GM23248 (cell line): ENCODE results near the gene TNS3. TPM values are rescaled to one million over a fixed set of nuclear protein-coding genes. Genes with fewer than 3 reads are reported as not detected.

Source experiments
- DNase-seq: peaks from one replicate; pipeline ENCODE4 v3.0.0-alpha.2; 2015
- H2AFZ ChIP-seq: fragments of 200-600 bp; sonication (generic); 2 replicates; pipeline ENCODE4 v1.6.1; 2016; ENCODE audit warnings: antibody characterized with exemption
- H3F3A ChIP-seq: fragments of 200-600 bp; sonication (generic); 2 replicates; pipeline ENCODE4 v1.6.1; 2016; ENCODE audit warnings: mild to moderate bottlenecking, antibody characterized with exemption, mixed run types; ENCODE audit not compliant: insufficient read depth
- H3K27ac ChIP-seq: fragments of 200-600 bp; sonication (generic); 2 replicates; pipeline ENCODE4 v1.5.1; 2016; ENCODE audit warnings: mild to moderate bottlenecking
- H3K27me3 ChIP-seq: fragments of 200-600 bp; sonication (generic); replicated peaks from 2 replicates; pipeline ENCODE4 v1.6.1; 2016; ENCODE audit warnings: mild to moderate bottlenecking; ENCODE audit not compliant: insufficient read depth
- H3K36me3 ChIP-seq: fragments of 200-600 bp; sonication (generic); 2 replicates; pipeline ENCODE4 v1.6.1; 2016; ENCODE audit warnings: low read depth, mild to moderate bottlenecking
- H3K4me1 ChIP-seq: fragments of 200-600 bp; sonication (generic); 2 replicates; pipeline ENCODE4 v1.6.1; 2016; ENCODE audit warnings: mild to moderate bottlenecking; ENCODE audit not compliant: insufficient read depth
- H3K4me2 ChIP-seq: fragments of 200-600 bp; sonication (generic); one replicate; pipeline ENCODE4 v1.6.1; 2016; ENCODE audit warnings: mild to moderate bottlenecking; ENCODE audit not compliant: unreplicated experiment
- H3K4me3 ChIP-seq: fragments of 200-600 bp; sonication (generic); 2 replicates; pipeline ENCODE4 v1.5.1; 2016; ENCODE audit warnings: mild to moderate bottlenecking
- H3K79me2 ChIP-seq: fragments of 200-600 bp; sonication (generic); 2 replicates; pipeline ENCODE4 v1.6.1; 2016; ENCODE audit warnings: mild to moderate bottlenecking; ENCODE audit not compliant: insufficient read depth
- H3K9ac ChIP-seq: fragments of 200-600 bp; sonication (generic); 2 replicates; pipeline ENCODE4 v1.6.1; 2016; ENCODE audit warnings: mild to moderate bottlenecking
- H3K9me2 ChIP-seq: fragments of 200-600 bp; sonication (generic); 2 replicates; pipeline ENCODE4 v1.6.1; 2016; ENCODE audit warnings: mixed run types, mild to moderate bottlenecking, moderate library complexity; ENCODE audit not compliant: insufficient read depth
- H3K9me3 ChIP-seq: fragments of 200-600 bp; sonication (generic); one replicate; pipeline ENCODE4 v1.6.1; 2017; ENCODE audit warnings: low read depth
- H4K20me1 ChIP-seq: fragments of 200-600 bp; sonication (generic); 2 replicates; pipeline ENCODE4 v1.6.0; 2016; ENCODE audit not compliant: insufficient read depth
- EZH2 ChIP-seq: fragments of 200-600 bp; sonication (generic); IDR thresholded peaks from 2 replicates; pipeline ENCODE4 v1.6.1; 2018; ENCODE audit warnings: antibody characterized with exemption, mild to moderate bottlenecking; ENCODE audit not compliant: insufficient read depth, poor library complexity, severe bottlenecking
- EZH2phosphoT487 ChIP-seq: fragments of 200-600 bp; sonication (generic); IDR thresholded peaks from 2 replicates; pipeline ENCODE4 v1.6.1; 2018; ENCODE audit warnings: antibody characterized with exemption, moderate library complexity, mild to moderate bottlenecking, low read depth; ENCODE audit not compliant: insufficient read depth
- WGBS, 2 experiments: methylation state at CpG; one replicate each; pipeline ENCODE4 v1.1.6; 2015 to 2017; ENCODE audit warnings: low lambda C conversion rate in 2 of 2, low coverage in 1 of 2; ENCODE audit errors: missing lambda C conversion rate in 2 of 2; 5-methylcytosine and 5-hydroxymethylcytosine counted together
- in situ Hi-C: fragments of 300-500 bp; cut with MboI; formaldehyde crosslinking; loops from 2 replicates; pipeline ENCODE4 v1.15.0; 2020
- polyA plus RNA-seq: library from polyadenylated mRNA; unstranded; fragments of >200 nt; fragmentation: Nextera tagmentation; extraction: Ambion mirVana; gene quantifications from 2 replicates; pipeline ENCODE4 v1.2.1, GENCODE V29; 2016
- total RNA-seq: library from RNA; depleted of rRNA; stranded (reverse); fragments of >200 nt; shearing (Covaris generic); gene quantifications from 2 replicates; pipeline ENCODE4 v1.2.3, GENCODE V29; 2014

The TNS3 gene
- total and polyA plus RNA-seq, 2 experiments from 2014 or later = 18.6 to 47.0 TPM

DNA sequence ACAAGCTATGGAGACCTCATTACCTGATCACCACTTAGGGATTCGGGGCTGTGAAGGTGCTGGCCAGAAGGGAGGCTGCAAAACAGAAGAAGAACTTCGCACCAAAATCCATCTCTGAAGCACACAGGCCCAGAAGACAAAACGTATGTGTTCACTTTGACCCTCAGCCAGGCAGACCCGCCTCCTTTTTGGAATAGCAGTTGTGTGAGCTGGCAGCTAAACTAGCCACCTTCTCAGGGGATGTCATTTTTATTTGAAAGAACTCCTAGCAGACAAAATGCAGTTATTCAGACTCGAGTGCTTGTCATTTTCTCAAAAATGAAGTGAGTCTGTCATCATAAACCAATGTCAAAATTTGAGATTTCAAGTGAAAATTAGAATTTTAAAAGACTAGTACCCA is 71.7 kb downstream of the TNS3 start:
- H3K9me3 ChIP-seq = no peaks in the 10 kb centered on the region
- no peaks in the 10 kb centered on the region for H3K9me2 ChIP-seq
- 76 to 80% methylated on average over 5 of the region's 5 CpGs for WGBS, 2 experiments
- H3K27ac ChIP-seq = no peak overlapping the region
- peaks cover 33% of the 10 kb centered on the region for H3K4me1 ChIP-seq
- no peaks in the 10 kb centered on the region for H4K20me1 ChIP-seq
- no peak overlapping the region for H3K4me2 ChIP-seq
- no peaks in the 10 kb centered on the region for H3K27me3 ChIP-seq
- in situ Hi-C loops = no loop called here
- H2AFZ ChIP-seq = no peak overlapping the region
- H3K79me2 ChIP-seq = peaks cover 60% of the 10 kb centered on the region
- DNase-seq = peak; percentile 46
- TF ChIP-seq EZH2phosphoT487 = no peak
- TF ChIP-seq EZH2 = no peak
- no peaks in the 10 kb centered on the region; the same call in 1 of the 2 replicates for H3K36me3 ChIP-seq
- H3K9ac ChIP-seq = no peak overlapping the region
- no peak overlapping the region for H3K4me3 ChIP-seq
- peaks cover 27% of the 10 kb centered on the region for H3F3A ChIP-seq

DNA sequence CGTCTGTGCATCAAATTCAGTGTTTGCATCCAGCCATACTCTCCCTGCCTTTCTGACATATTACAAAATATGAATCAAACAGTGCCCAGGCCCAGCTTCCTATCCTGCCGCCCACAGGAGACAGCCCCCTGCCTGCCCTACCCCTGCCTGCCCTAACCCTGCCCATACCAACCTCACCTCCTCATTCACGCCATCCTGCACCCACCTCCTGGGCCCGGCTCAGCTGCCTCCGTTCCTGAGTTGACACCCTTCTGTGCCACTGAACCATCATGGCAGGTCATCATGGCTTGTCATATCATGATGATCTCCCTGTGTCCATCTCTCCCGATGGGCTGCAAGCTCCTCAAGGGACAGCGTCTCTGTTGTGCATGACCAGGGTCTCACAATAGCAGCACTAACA is 72.3 kb downstream of the TNS3 start:
- Histone ChIP-seq H2AFZ (no peak overlapping the region), H3F3A (peaks cover 24% of the 10 kb centered on the region), H3K9ac (no peak overlapping the region), H4K20me1 (no peaks in the 10 kb centered on the region), H3K4me1 (peaks cover 31% of the 10 kb centered on the region), H3K4me3 (no peak overlapping the region), H3K9me2 (no peaks in the 10 kb centered on the region), H3K79me2 (peaks cover 60% of the 10 kb centered on the region), H3K9me3 (no peaks in the 10 kb centered on the region), H3K4me2 (no peak overlapping the region), H3K36me3 (no peaks in the 10 kb centered on the region; the same call in 1 of the 2 replicates), H3K27ac (no peak overlapping the region), H3K27me3 (no peaks in the 10 kb centered on the region)
- in situ Hi-C loops = no loop called here
- no peak for TF ChIP-seq EZH2
- no peak for TF ChIP-seq EZH2phosphoT487
- no peak for DNase-seq
- 96 to 97% methylated on average over 7 of the region's 7 CpGs for WGBS, 2 experiments

DNA sequence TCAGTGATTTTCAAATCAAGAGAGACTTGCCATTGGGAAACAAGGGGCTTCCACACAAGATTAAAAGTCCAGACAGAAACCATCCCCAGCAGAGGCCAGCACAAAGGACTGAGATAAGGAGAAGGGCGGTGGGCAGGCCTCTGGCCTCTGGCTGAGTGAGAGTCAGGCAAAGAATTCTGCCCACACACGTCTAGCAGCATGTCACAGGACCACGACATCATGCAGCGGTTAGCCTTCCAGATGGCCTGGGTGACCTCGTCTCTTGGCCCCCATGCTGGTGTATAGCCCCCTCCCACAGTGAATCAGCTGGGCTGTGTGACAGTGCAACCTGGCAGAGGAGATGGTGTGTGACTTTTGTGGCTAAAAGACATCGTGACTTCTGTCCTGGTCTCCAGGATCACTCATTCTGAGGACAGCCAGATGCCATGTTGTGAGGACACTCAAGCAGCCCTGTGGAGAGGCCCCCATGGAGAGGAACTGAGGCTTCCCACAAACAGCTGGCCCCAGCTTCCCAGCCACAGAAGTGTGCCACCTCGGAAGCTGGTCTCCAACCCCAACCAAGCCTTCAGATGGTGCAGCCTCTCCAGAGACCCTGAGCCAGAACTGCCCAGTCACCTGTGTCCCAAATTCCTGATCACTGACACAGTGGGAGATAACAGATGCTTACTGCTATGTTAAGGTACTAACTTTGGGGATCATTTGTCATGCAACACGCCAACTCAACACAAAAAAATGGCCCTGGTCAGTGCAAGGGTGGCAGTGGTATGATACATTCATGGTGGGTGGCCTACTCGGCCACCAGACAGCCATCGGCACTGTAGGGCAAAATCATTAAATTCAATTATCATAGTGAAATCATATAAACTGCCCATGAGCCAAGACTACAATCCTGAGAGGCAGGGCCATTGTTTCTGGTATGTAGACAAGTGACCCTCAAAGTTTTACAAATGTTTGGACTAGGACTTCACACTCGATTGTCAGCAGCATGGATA is 73.2 kb downstream of the TNS3 start:
- no peak for DNase-seq
- TF ChIP-seq EZH2 = no peak
- no peak for TF ChIP-seq EZH2phosphoT487
- Histone ChIP-seq H3K4me1 (peaks cover 24% of the 10 kb centered on the region), H3K36me3 (no peaks in the 10 kb centered on the region; the same call in 1 of the 2 replicates), H3K4me3 (no peak overlapping the region), H3K9me3 (no peaks in the 10 kb centered on the region), H3K9ac (no peak overlapping the region), H3K27ac (no peak overlapping the region), H3F3A (peaks cover 15% of the 10 kb centered on the region), H3K79me2 (peaks cover 63% of the 10 kb centered on the region), H3K27me3 (no peaks in the 10 kb centered on the region), H2AFZ (no peak overlapping the region), H4K20me1 (no peaks in the 10 kb centered on the region), H3K4me2 (no peak overlapping the region), H3K9me2 (no peaks in the 10 kb centered on the region)
- 82 to 86% methylated on average over 11 of the region's 11 CpGs for WGBS, 2 experiments
- in situ Hi-C loops = no loop called here

DNA sequence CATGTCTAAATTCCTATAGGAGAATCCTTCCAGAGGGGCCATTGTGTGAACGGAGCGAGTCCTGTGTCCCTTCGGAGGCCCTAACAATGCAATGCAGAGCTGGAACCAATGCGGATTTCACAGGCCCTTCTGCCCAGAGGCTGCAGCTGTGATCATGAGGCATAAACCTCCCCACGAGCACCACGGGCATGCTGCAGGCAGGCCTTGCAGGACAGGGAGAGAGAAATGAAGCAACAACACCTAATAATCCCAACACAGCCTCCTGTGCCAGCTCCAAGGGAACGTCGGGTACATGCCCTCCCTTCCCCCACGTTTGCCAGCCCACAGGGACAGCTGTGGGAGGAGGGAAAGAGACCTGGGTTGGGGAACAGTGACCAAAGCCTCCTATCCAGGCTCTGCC is 74.4 kb downstream of the TNS3 start:
- DNase-seq = no peak
- H3K27me3 ChIP-seq = no peaks in the 10 kb centered on the region
- in situ Hi-C loops = no loop called here
- H3K9me3 ChIP-seq = no peaks in the 10 kb centered on the region
- no peak overlapping the region for H3K9ac ChIP-seq
- no peaks in the 10 kb centered on the region; the same call in 1 of the 2 replicates for H3K36me3 ChIP-seq
- no peaks in the 10 kb centered on the region for H4K20me1 ChIP-seq
- H3K9me2 ChIP-seq = no peaks in the 10 kb centered on the region
- H3K79me2 ChIP-seq = peaks cover 69% of the 10 kb centered on the region
- H3F3A ChIP-seq = peaks cover 5% of the 10 kb centered on the region
- TF ChIP-seq EZH2 (no peak), EZH2phosphoT487 (no peak)
- H3K4me1 ChIP-seq = peaks cover 20% of the 10 kb centered on the region
- H3K27ac ChIP-seq = no peak overlapping the region
- 92 to 94% methylated on average over 9 of the region's 9 CpGs for WGBS, 2 experiments
- no peak overlapping the region for H2AFZ ChIP-seq
- H3K4me2 ChIP-seq = no peak overlapping the region
- H3K4me3 ChIP-seq = no peak overlapping the region
